SK-N-SH (cell line): ENCODE data around the gene TTN. TPM values are rescaled to one million over a fixed set of nuclear protein-coding genes. Genes with fewer than 3 reads are reported as not detected.

Experiments used
- CTCF ChIA-PET: fragments of 300-600, 350-600 bp; formaldehyde crosslinking; extraction: SDS; loops from one replicate; lab custom pipeline; 2021; lab: Yijun Ruan, JAX
- POLR2A ChIA-PET: fragments of 350-600 bp; sonication (Branson Sonifier 250); formaldehyde crosslinking; extraction: SDS; loops from one replicate; lab custom pipeline; 2020; ENCODE audit warnings: antibody characterized with exemption, inconsistent platforms; lab: Yijun Ruan, JAX
- DNase-seq: peaks from one replicate; pipeline ENCODE4 v3.0.0; 2012
- H2AFZ ChIP-seq: fragments of 200-600 bp; sonication (generic); 2 replicates; pipeline ENCODE4 v1.8.1; 2016; ENCODE audit warnings: antibody characterized with exemption, mild to moderate bottlenecking, low read depth
- H3F3A ChIP-seq: fragments of 200-600 bp; sonication (generic); replicated peaks from 2 replicates; pipeline ENCODE3; 2016; ENCODE audit warnings: antibody characterized with exemption, mild to moderate bottlenecking; ENCODE audit not compliant: insufficient read depth
- H3K27ac ChIP-seq, 2 experiments: fragments of 200-500 bp in 1 of 2; fragments of 200-600 bp in 1 of 2; sonication (Bioruptor generic) in 1 of 2; sonication (generic), shearing (Covaris generic) in 1 of 2; 2 replicates each; pipeline versions ENCODE4 v1.5.1 to v1.6.1; 2014 to 2016; ENCODE audit warnings: low read depth in 2 of 2, inconsistent platforms in 1 of 2, low read length in 1 of 2, mild to moderate bottlenecking in 1 of 2, mixed read lengths in 1 of 2
- H3K27me3 ChIP-seq: fragments of 200-600 bp; sonication (generic), shearing (Covaris generic); 2 replicates; pipeline ENCODE4 v1.6.1; 2016; ENCODE audit warnings: mixed run types; ENCODE audit not compliant: insufficient read depth
- H3K36me3 ChIP-seq, 2 experiments: fragments of 200-500 bp in 1 of 2; fragments of 200-600 bp in 1 of 2; sonication (Bioruptor generic) in 1 of 2; sonication (generic) in 1 of 2; replicated peaks in 1 of 2; 2 replicates each; pipeline versions ENCODE3 to v1.5.1; 2014 to 2016; ENCODE audit warnings: low read length in 1 of 2, mild to moderate bottlenecking in 1 of 2; ENCODE audit not compliant: insufficient read depth in 2 of 2, control insufficient read depth in 1 of 2
- H3K4me1 ChIP-seq, 2 experiments: fragments of 200-500 bp in 1 of 2; fragments of 200-600 bp in 1 of 2; sonication (Bioruptor generic) in 1 of 2; sonication (generic), shearing (Covaris generic) in 1 of 2; 2 replicates each; pipeline versions ENCODE4 v1.5.1 to v1.6.1; 2014 to 2016; ENCODE audit warnings: low read depth in 1 of 2, low read length in 1 of 2, mixed run types in 1 of 2; ENCODE audit not compliant: insufficient read depth in 2 of 2, control insufficient read depth in 1 of 2
- H3K4me2 ChIP-seq: fragments of 200-600 bp; sonication (generic), shearing (Covaris generic); 2 replicates; pipeline ENCODE4 v1.6.1; 2017; ENCODE audit warnings: mixed run types
- H3K4me3 ChIP-seq, 2 experiments: fragments of 200-500 bp in 1 of 2; fragments of 200-600 bp in 1 of 2; sonication (Bioruptor generic) in 1 of 2; sonication (generic), shearing (Covaris generic) in 1 of 2; 2 replicates each; pipeline versions ENCODE4 v1.5.1 to v1.8.1; 2014 to 2016; ENCODE audit warnings: low read depth in 2 of 2, inconsistent platforms in 1 of 2, low read length in 1 of 2, mild to moderate bottlenecking in 1 of 2, mixed read lengths in 1 of 2, moderate library complexity in 1 of 2
- H3K79me2 ChIP-seq: fragments of 200-600 bp; sonication (generic); 2 replicates; pipeline ENCODE4 v1.8.1; 2017; ENCODE audit warnings: mild to moderate bottlenecking; ENCODE audit not compliant: insufficient read depth
- H3K9ac ChIP-seq: fragments of 200-600 bp; sonication (generic); 2 replicates; pipeline ENCODE4 v1.6.1; 2017; ENCODE audit warnings: mixed run types
- H3K9me2 ChIP-seq: fragments of 200-600 bp; sonication (generic); 2 replicates; pipeline ENCODE4 v1.6.1; 2017; ENCODE audit warnings: mixed run types
- H3K9me3 ChIP-seq: fragments of 200-600 bp; sonication (generic); 2 replicates; pipeline ENCODE4 v1.6.1; 2017; ENCODE audit warnings: mixed run types, mild to moderate bottlenecking, moderate library complexity
- H4K20me1 ChIP-seq: fragments of 200-600 bp; sonication (generic); 2 replicates; pipeline ENCODE4 v1.6.1; 2017; ENCODE audit warnings: mild to moderate bottlenecking, mixed run types; ENCODE audit not compliant: insufficient read depth
- CHD2 ChIP-seq: fragments of 150-350 bp; IDR thresholded peaks from 2 replicates; pipeline ENCODE4 v1.6.1; 2018; ENCODE audit warnings: low read length; ENCODE audit not compliant: partially characterized antibody
- ELF1 ChIP-seq: IDR thresholded peaks from 2 replicates; pipeline ENCODE4 v1.4.0; 2012
- EP300 ChIP-seq, 2 experiments: IDR thresholded peaks; 2 replicates each; pipeline versions ENCODE4 v1.4.0 to v1.6.1; 2012; ENCODE audit warnings: borderline replicate concordance in 1 of 2, low read depth in 1 of 2, low read length in 1 of 2
- FOXM1 ChIP-seq: IDR thresholded peaks from 2 replicates; pipeline ENCODE4 v1.4.0; 2012; ENCODE audit warnings: low read depth, mild to moderate bottlenecking
- GABPA ChIP-seq: IDR thresholded peaks from 2 replicates; pipeline ENCODE4 v1.4.0; 2012; ENCODE audit warnings: low read depth, mild to moderate bottlenecking
- JUND ChIP-seq: IDR thresholded peaks from 2 replicates; pipeline ENCODE4 v1.4.0; 2012
- NFIC ChIP-seq: IDR thresholded peaks from 2 replicates; pipeline ENCODE4 v1.4.0; 2012; ENCODE audit warnings: borderline replicate concordance
- POLR2AphosphoS5 ChIP-seq: IDR thresholded peaks from 2 replicates; pipeline ENCODE4 v1.6.1; 2012; ENCODE audit warnings: low read depth, low read length
- RAD21 ChIP-seq: IDR thresholded peaks from 2 replicates; pipeline ENCODE4 v1.6.1; 2012; ENCODE audit warnings: mild to moderate bottlenecking, low read length
- RCOR1 ChIP-seq: fragments of 150-350 bp; IDR thresholded peaks from 2 replicates; pipeline ENCODE4 v1.6.1; 2017; ENCODE audit warnings: antibody characterized with exemption, low read length
- RFX5 ChIP-seq: IDR thresholded peaks from 2 replicates; pipeline ENCODE4 v1.6.1; 2012; ENCODE audit warnings: mild to moderate bottlenecking, improper control_type of control experiment, low read length
- TAF1 ChIP-seq: IDR thresholded peaks from 2 replicates; pipeline ENCODE4 v1.6.1; 2012; ENCODE audit warnings: low read depth, mild to moderate bottlenecking, low read length, moderate library complexity, borderline replicate concordance
- TCF12 ChIP-seq: IDR thresholded peaks from 2 replicates; pipeline ENCODE4 v1.4.0; 2012
- YY1 ChIP-seq: IDR thresholded peaks from 2 replicates; pipeline ENCODE4 v1.4.0; 2012; ENCODE audit warnings: low read depth, mild to moderate bottlenecking
- WGBS: methylation state at CpG from one replicate; pipeline ENCODE4 v1.1.6; 2017; ENCODE audit warnings: low lambda C conversion rate; 5-methylcytosine and 5-hydroxymethylcytosine counted together
- polyA plus RNA-seq, 3 experiments: library from polyadenylated mRNA; depleted of rRNA; stranded (reverse); fragments of >200 nt; gene quantifications; 2 replicates each; pipeline ENCODE4 v1.2.3, GENCODE V29; 2012
- TF ChIP-seq, protein P1 (sequence below): IDR thresholded peaks from 2 replicates; pipeline ENCODE4 v1.4.0; 2012; ENCODE audit warnings: low read depth, borderline replicate concordance
- TF ChIP-seq, protein P2 (sequence below): fragments of 150-350 bp; IDR thresholded peaks from 2 replicates; pipeline ENCODE4 v1.6.1; 2017; ENCODE audit warnings: antibody characterized with exemption, low read length, low read depth, borderline replicate concordance
- TF ChIP-seq, protein P3 (sequence below): fragments of 200-600 bp; sonication (generic); IDR thresholded peaks from 2 replicates; pipeline ENCODE4 v1.6.1; 2017; ENCODE audit warnings: antibody characterized with exemption, mild to moderate bottlenecking, moderate library complexity

TTN gene
- polyA plus RNA-seq, 1 of the 3 experiments (the other 2 are of a cell fraction), result 0.08 TPM

DNA sequence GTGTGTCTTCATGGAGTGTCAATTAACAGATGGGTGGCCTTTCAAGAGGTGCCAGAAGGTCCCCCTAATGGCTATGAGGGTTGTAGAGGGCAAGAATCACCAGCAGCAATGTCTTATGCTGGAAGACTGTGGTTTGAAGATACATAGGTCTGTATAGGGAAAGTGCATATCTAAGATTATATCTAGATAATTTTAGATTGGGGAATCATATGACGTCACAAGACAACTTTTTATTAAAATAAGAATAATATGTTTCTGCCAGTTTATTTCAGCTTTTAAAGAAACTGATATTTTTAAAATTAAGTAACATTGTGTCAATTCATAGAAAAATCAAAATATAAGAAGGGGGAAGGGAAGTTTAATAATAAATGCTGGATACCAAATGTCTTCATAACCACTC, 162.3 kb downstream of the TTN start:
- no peak overlapping the region for H3K9ac ChIP-seq
- CTCF ChIA-PET, result no interaction called here
- no peak for DNase-seq
- H3K9me3 ChIP-seq, result no peaks in the 10 kb centered on the region
- POLR2A ChIA-PET, result no interaction called here
- no peaks in the 10 kb centered on the region for H3K4me1 ChIP-seq
- H3K27me3 ChIP-seq, result no peaks in the 10 kb centered on the region
- no peak overlapping the region for H2AFZ ChIP-seq
- H3K27ac ChIP-seq, result no peak overlapping the region
- H3K36me3 ChIP-seq, result no peaks in the 10 kb centered on the region
- H3F3A ChIP-seq, result no peaks in the 10 kb centered on the region
- WGBS, result 61% methylated on average over 1 of the region's 1 CpG
- H3K79me2 ChIP-seq, result no peaks in the 10 kb centered on the region
- no peaks in the 10 kb centered on the region for H3K9me2 ChIP-seq
- H3K4me2 ChIP-seq, result no peak overlapping the region
- no peak for TF ChIP-seq RAD21
- no peak for TF ChIP-seq RFX5
- TF ChIP-seq GABPA, result no peak
- TF ChIP-seq YY1, result no peak
- TF ChIP-seq TAF1, result no peak
- TF ChIP-seq, protein P1, sequence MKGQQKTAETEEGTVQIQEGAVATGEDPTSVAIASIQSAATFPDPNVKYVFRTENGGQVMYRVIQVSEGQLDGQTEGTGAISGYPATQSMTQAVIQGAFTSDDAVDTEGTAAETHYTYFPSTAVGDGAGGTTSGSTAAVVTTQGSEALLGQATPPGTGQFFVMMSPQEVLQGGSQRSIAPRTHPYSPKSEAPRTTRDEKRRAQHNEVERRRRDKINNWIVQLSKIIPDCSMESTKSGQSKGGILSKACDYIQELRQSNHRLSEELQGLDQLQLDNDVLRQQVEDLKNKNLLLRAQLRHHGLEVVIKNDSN, result no peak
- no peak for TF ChIP-seq CHD2
- no peak for TF ChIP-seq JUND
- TF ChIP-seq POLR2AphosphoS5, result no peak
- TF ChIP-seq TCF12, result no peak
- no peak for TF ChIP-seq NFIC
- TF ChIP-seq, protein P2, sequence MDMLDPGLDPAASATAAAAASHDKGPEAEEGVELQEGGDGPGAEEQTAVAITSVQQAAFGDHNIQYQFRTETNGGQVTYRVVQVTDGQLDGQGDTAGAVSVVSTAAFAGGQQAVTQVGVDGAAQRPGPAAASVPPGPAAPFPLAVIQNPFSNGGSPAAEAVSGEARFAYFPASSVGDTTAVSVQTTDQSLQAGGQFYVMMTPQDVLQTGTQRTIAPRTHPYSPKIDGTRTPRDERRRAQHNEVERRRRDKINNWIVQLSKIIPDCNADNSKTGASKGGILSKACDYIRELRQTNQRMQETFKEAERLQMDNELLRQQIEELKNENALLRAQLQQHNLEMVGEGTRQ, result no peak
- no peak for TF ChIP-seq FOXM1
- no peak for TF ChIP-seq ELF1
- H4K20me1 ChIP-seq, result no peaks in the 10 kb centered on the region
- H3K4me3 ChIP-seq, result no peak overlapping the region

DNA sequence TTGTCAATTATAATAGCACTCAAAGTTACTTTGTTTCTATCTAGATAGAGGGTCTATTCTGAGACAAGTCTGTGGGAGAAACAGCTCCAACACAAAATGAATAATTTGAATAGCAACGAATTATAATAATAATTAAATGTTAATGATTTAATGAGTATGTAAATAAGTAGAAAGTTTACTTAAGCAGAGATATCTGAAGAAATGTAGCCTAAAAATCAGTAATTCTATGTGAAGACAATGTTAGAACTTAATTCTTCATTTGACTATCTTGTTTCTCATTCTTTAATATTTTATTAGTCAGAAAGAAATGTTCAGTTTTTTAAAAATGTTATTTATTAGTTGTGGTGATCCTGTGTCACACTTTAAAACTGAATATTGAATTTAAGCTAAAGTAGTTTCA, 165.7 kb downstream of the TTN start:
- DNase-seq, result no peak
- H3F3A ChIP-seq, result no peaks in the 10 kb centered on the region
- TF ChIP-seq, protein P3, sequence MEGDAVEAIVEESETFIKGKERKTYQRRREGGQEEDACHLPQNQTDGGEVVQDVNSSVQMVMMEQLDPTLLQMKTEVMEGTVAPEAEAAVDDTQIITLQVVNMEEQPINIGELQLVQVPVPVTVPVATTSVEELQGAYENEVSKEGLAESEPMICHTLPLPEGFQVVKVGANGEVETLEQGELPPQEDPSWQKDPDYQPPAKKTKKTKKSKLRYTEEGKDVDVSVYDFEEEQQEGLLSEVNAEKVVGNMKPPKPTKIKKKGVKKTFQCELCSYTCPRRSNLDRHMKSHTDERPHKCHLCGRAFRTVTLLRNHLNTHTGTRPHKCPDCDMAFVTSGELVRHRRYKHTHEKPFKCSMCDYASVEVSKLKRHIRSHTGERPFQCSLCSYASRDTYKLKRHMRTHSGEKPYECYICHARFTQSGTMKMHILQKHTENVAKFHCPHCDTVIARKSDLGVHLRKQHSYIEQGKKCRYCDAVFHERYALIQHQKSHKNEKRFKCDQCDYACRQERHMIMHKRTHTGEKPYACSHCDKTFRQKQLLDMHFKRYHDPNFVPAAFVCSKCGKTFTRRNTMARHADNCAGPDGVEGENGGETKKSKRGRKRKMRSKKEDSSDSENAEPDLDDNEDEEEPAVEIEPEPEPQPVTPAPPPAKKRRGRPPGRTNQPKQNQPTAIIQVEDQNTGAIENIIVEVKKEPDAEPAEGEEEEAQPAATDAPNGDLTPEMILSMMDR, result no peak
- TF ChIP-seq RCOR1 (no peak), EP300 (IDR thresholded peaks at IDR 0.05; ENCODE audit: borderline replicate concordance in 1 of 2, low read depth in 1 of 2, low read length in 1 of 2) (no peak)
- TF ChIP-seq, all 33 proteins: peak for 0
- H3K9ac ChIP-seq, result no peak overlapping the region
- H3K4me2 ChIP-seq, result no peak overlapping the region
- H4K20me1 ChIP-seq, result no peaks in the 10 kb centered on the region
- no peak overlapping the region for H3K4me3 ChIP-seq
- H3K79me2 ChIP-seq, result no peaks in the 10 kb centered on the region
- WGBS, result 3% methylated on average over 1 of the region's 1 CpG
- H3K27ac ChIP-seq, result no peak overlapping the region
- H3K36me3 ChIP-seq, result no peaks in the 10 kb centered on the region
- no peaks in the 10 kb centered on the region for H3K4me1 ChIP-seq
- POLR2A ChIA-PET, result no interaction called here
- H2AFZ ChIP-seq, result no peak overlapping the region
- no peaks in the 10 kb centered on the region for H3K9me3 ChIP-seq
- CTCF ChIA-PET, result no interaction called here
- no peaks in the 10 kb centered on the region for H3K27me3 ChIP-seq
- no peaks in the 10 kb centered on the region for H3K9me2 ChIP-seq
